GM12878 (cell line): Measurements from ENCODE around the gene LRP8. TPM values are rescaled to one million over a fixed set of nuclear protein-coding genes. Genes with fewer than 3 reads are reported as not detected.

Experiments used
- ATAC-seq: fragments of 200-7000 bp; cut with Tn5 transposase; 3 replicates; pipeline ENCODE4 v1.9.1; 2020; ENCODE audit warnings: mild to moderate bottlenecking, moderate library complexity
- BruUV-seq: library from RNA; stranded (reverse); fragments of 400-500 nt; replicated peaks from 2 replicates; lab custom pipeline; 2021; lab: Mats Ljungman, UMichigan
- CTCF ChIA-PET: fragments of 300-600 bp; sonication (Branson Sonifier 250); formaldehyde crosslinking; extraction: SDS; loops from one replicate; lab custom pipeline; 2021; ENCODE audit warnings: inconsistent platforms; lab: Yijun Ruan, JAX
- POLR2A ChIA-PET: fragments of 350-600 bp; formaldehyde crosslinking; extraction: SDS; loops from one replicate; lab custom pipeline; 2021; ENCODE audit warnings: inconsistent platforms; lab: Charles Lee
- RAD21 ChIA-PET: fragments of 300-600 bp; sonication (Branson Sonifier 250); formaldehyde crosslinking; loops from one replicate; lab custom pipeline; 2023; ENCODE audit warnings: antibody characterized with exemption; ENCODE audit not compliant: unreplicated experiment; lab: Charles Lee
- SMC1A ChIA-PET: fragments of 300-600 bp; sonication (Branson Sonifier 250); formaldehyde crosslinking; loops from one replicate; lab custom pipeline; 2023; ENCODE audit not compliant: unreplicated experiment, uncharacterized antibody; lab: Charles Lee
- DNase-seq: peaks from one replicate; pipeline ENCODE4 v3.0.0-alpha.2; 2011; ENCODE audit warnings: low read depth, low spot score
- FAIRE-seq: peaks from 3 replicates; lab custom pipeline; 2011; peaks lifted over from hg19 to GRCh38; lab: Jason Lieb, UNC
- H2AFZ ChIP-seq: 2 replicates; pipeline ENCODE4 v1.6.0; 2011; ENCODE audit warnings: low read depth, low read length, control low read depth; ENCODE audit not compliant: control insufficient read depth
- H3K27ac ChIP-seq: 2 replicates; pipeline ENCODE4 v1.5.1; 2011; ENCODE audit warnings: control low read depth; ENCODE audit not compliant: control insufficient read depth, insufficient read depth
- H3K27me3 ChIP-seq, 2 experiments: replicated peaks in 1 of 2; 2 replicates each; pipeline versions ENCODE4 v1.6.0 to v1.6.1; 2011; ENCODE audit warnings: low read length in 1 of 2; ENCODE audit not compliant: control insufficient read depth in 2 of 2, insufficient read depth in 2 of 2
- H3K36me3 ChIP-seq, 2 experiments: 2 replicates each; pipeline ENCODE4 v1.5.1; 2011; ENCODE audit warnings: low read length in 1 of 2; ENCODE audit not compliant: control insufficient read depth in 2 of 2, insufficient read depth in 2 of 2
- H3K4me1 ChIP-seq: 2 replicates; pipeline ENCODE4 v1.6.1; 2011; ENCODE audit warnings: mild to moderate bottlenecking, low read length, moderate library complexity, mixed read lengths; ENCODE audit not compliant: control insufficient read depth, insufficient read depth
- H3K4me2 ChIP-seq: 2 replicates; pipeline ENCODE4 v1.6.0; 2011; ENCODE audit warnings: control low read depth; ENCODE audit not compliant: control insufficient read depth, insufficient read depth
- H3K4me3 ChIP-seq: fragments of 200-600 bp; sonication (generic); 2 replicates; pipeline ENCODE4 v1.5.1; 2016
- H3K79me2 ChIP-seq: 2 replicates; pipeline ENCODE4 v1.6.0; 2011; ENCODE audit warnings: low read length; ENCODE audit not compliant: control insufficient read depth, insufficient read depth
- H3K9ac ChIP-seq: 2 replicates; pipeline ENCODE4 v1.8.0; 2011; ENCODE audit warnings: low read length, control low read depth, mixed read lengths; ENCODE audit not compliant: control insufficient read depth, insufficient read depth
- H3K9me3 ChIP-seq: replicated peaks from 3 replicates; pipeline ENCODE4 v1.5.1; 2011; ENCODE audit warnings: mild to moderate bottlenecking, low read length; ENCODE audit not compliant: control insufficient read depth, insufficient read depth
- H4K20me1 ChIP-seq: 2 replicates; pipeline ENCODE4 v1.6.0; 2011; ENCODE audit not compliant: control insufficient read depth, insufficient read depth
- ASH2L ChIP-seq: fragments of 300-600, 200-600 bp; sonication (generic); IDR thresholded peaks from 2 replicates; pipeline ENCODE4 v1.6.1; 2017; ENCODE audit warnings: low read depth, mild to moderate bottlenecking, borderline replicate concordance
- BACH1 ChIP-seq: fragments of 450-650 bp; IDR thresholded peaks from 2 replicates; pipeline ENCODE4 v1.6.1; 2017; ENCODE audit warnings: mild to moderate bottlenecking, borderline replicate concordance
- BCL11A ChIP-seq: IDR thresholded peaks from 2 replicates; pipeline ENCODE4 v1.6.1; 2011; ENCODE audit warnings: low read depth, low read length
- CREB1 ChIP-seq: IDR thresholded peaks from 2 replicates; pipeline ENCODE4 v1.6.1; 2012; ENCODE audit warnings: low read depth, mild to moderate bottlenecking, inconsistent platforms
- SREBF1 ChIP-seq: IDR thresholded peaks from 2 replicates; pipeline ENCODE4 v1.6.1; 2012; ENCODE audit warnings: mild to moderate bottlenecking, low read length
- STAT3 ChIP-seq: IDR thresholded peaks from 2 replicates; pipeline ENCODE4 v1.6.1; 2011; ENCODE audit warnings: low read depth, low read length, improper control_type of control experiment
- TAF1 ChIP-seq: IDR thresholded peaks from 2 replicates; pipeline ENCODE4 v1.6.1; 2011; ENCODE audit warnings: mild to moderate bottlenecking, low read depth, low read length, borderline replicate concordance
- YBX1 ChIP-seq: fragments of 450-650 bp; IDR thresholded peaks from 2 replicates; pipeline ENCODE4 v1.6.1; 2016; ENCODE audit warnings: antibody characterized with exemption
- ZBED1 ChIP-seq: IDR thresholded peaks from 2 replicates; pipeline ENCODE4 v1.6.1; 2016; ENCODE audit warnings: borderline replicate concordance
- ZNF592 ChIP-seq: fragments of 450-650 bp; IDR thresholded peaks from 2 replicates; pipeline ENCODE4 v1.6.1; 2017; ENCODE audit warnings: mild to moderate bottlenecking, moderate library complexity
- ZNF687 ChIP-seq: fragments of 450-650 bp; IDR thresholded peaks from 2 replicates; pipeline ENCODE4 v1.6.1; 2017; ENCODE audit warnings: mild to moderate bottlenecking, moderate library complexity
- WGBS: methylation state at CpG from one replicate; pipeline ENCODE4 v1.1.6; 2016; ENCODE audit warnings: low lambda C conversion rate; ENCODE audit not compliant: insufficient replicate concordance, insufficient coverage; ENCODE audit errors: missing lambda C conversion rate; 5-methylcytosine and 5-hydroxymethylcytosine counted together
- in situ Hi-C: fragments of 300-500 bp; cut with MboI; formaldehyde crosslinking; loops from 9 replicates; pipeline ENCODE4 v1.14.3; 2018; ENCODE audit warnings: mixed read lengths
- intact Hi-C: fragments of 100-400 bp; cut with micrococcal nuclease; formaldehyde crosslinking; loops from one replicate; pipeline ENCODE4 v1.14.2; 2022; ENCODE audit not compliant: unreplicated experiment
- polyA plus RNA-seq, 11 experiments: library from polyadenylated mRNA; depleted of rRNA in 4 of 11; unstranded in 6 of 11; stranded (reverse) in 5 of 11; fragments of >200 nt; fragmentation: Nextera tagmentation in 4 of 11; fragmentation: Illumina TruSeq in 1 of 11; extraction: Ambion mirVana in 4 of 11; extraction: Trizol in 1 of 11; gene quantifications; 1 replicate in 1 of 11; 2 replicates in 10 of 11; pipeline versions ENCODE4 v1.2.1 to v1.2.3, GENCODE V29; 2011 to 2016; ENCODE audit warnings: inconsistent platforms in 2 of 11, missing spikeins in 2 of 11, low read depth in 1 of 11
- total RNA-seq, 4 experiments: library from RNA; depleted of rRNA in 3 of 4; stranded (reverse); fragments of >200 nt in 3 of 4; fragmentation: Illumina TruSeq in 1 of 4; extraction: Trizol in 1 of 4; gene quantifications; 2 replicates each; pipeline versions ENCODE4 v1.2.1 to v1.2.3, GENCODE V29; 2013 to 2021

LRP8 gene
- total and polyA plus RNA-seq, 10 of the 15 experiments (the other 5 are each of a cell fraction or from before 2014, with no cell fraction given), result 2.8 to 40.5 (median 22.3) TPM

GRCh38 chr1:53359225-53359933 lies 31.5 kb upstream of the LRP8 start:
- H3K27ac ChIP-seq, result no peak overlapping the region
- H3K79me2 ChIP-seq, result no peaks in the 10 kb centered on the region
- H3K4me3 ChIP-seq, result no peak overlapping the region
- no peaks in the 10 kb centered on the region for H3K36me3 ChIP-seq
- ChIA-PET SMC1A (interaction anchor here (0.7 to 2.5 kb wide), 4 partner anchors 9 to 34 kb away, joined by 3 to 9 read pairs (median 4); no protein-coding TSS in a partner anchor), CTCF (interaction anchor here (1.7 kb wide), 1 partner anchor 9 kb away, joined by 6 read pairs; no protein-coding TSS in a partner anchor), RAD21 (no interaction called here), POLR2A (interaction anchor here (1.2 kb wide), 1 partner anchor 8 kb away, joined by 5 read pairs; no protein-coding TSS in a partner anchor)
- in situ Hi-C loops (no loop called here), intact Hi-C loops (no loop called here)
- WGBS, result 63% methylated on average over 4 of the region's 4 CpGs
- H2AFZ ChIP-seq, result no peak overlapping the region
- DNase-seq (no peak), FAIRE-seq (no peak), ATAC-seq (no peak)
- no peaks in the 10 kb centered on the region; a peak in 1 of 4 replicates for H3K27me3 ChIP-seq
- H4K20me1 ChIP-seq, result no peaks in the 10 kb centered on the region
- no TSS peak for BruUV-seq
- H3K9ac ChIP-seq, result no peak overlapping the region
- H3K4me2 ChIP-seq, result no peak overlapping the region
- TF ChIP-seq SREBF1 (no peak), TAF1 (no peak), ASH2L (no peak), ZBED1 (no peak), CREB1 (no peak), YBX1 (no peak), ZNF687 (no peak), ZNF592 (no peak), STAT3 (no peak), BCL11A (no peak), BACH1 (no peak)
- no peaks in the 10 kb centered on the region for H3K4me1 ChIP-seq
- H3K9me3 ChIP-seq, result no peaks in the 10 kb centered on the region
